Measurements from ENCODE around the gene NANS. TPM values are rescaled to one million over a fixed set of nuclear protein-coding genes. Genes with fewer than 3 reads are reported as not detected.
A peak's percentile ranks its signal among the peaks of the same experiment; 100 is the strongest.
"Not testable (repeated sequence)": the region's sequence is repeated elsewhere in the genome, so short reads cannot be mapped to it uniquely, and the experiment has no call there.

Gene NANS
- total RNA-seq, 3 donors from 2014 or later: 119 to 342 (median 206) TPM

- Histone ChIP-seq H3K9me3 (no peaks in the 10 kb centered on the region), H3K36me3 (ENCODE audit: low read depth) (peaks cover 3% of the 10 kb centered on the region), H3K4me1 (ENCODE audit: low read depth) (no peaks in the 10 kb centered on the region), H3K4me3 (no peak overlapping the region)
- ATAC-seq (peak; percentile 99), DNase-seq (peak in 1 of 3 donors; percentile 32)
- TF ChIP-seq CTCF (IDR thresholded peaks at IDR 0.05): no peak
- intact Hi-C loops (cut with DNase I, micrococcal nuclease): no loop called here
Measured at GRCh38 chr9:98010445-98010844, 46.1 kb upstream of the NANS start.

- DNase-seq: no peak
- no peak for ATAC-seq
- TF ChIP-seq CTCF (IDR thresholded peaks at IDR 0.05): no peak
- Histone ChIP-seq H3K4me3 (no peak overlapping the region), H3K4me1 (ENCODE audit: low read depth) (no peaks in the 10 kb centered on the region), H3K9me3 (no peaks in the 10 kb centered on the region), H3K36me3 (ENCODE audit: low read depth) (peaks cover under 1% of the 10 kb centered on the region)
- intact Hi-C loops (cut with DNase I, micrococcal nuclease): no loop called here
Measured at GRCh38 chr9:98011122-98011521, 45.4 kb upstream of the NANS start.

GRCh38 chr9:98016137-98016680 lies 40.3 kb upstream of the NANS start:
- Histone ChIP-seq H3K36me3 (ENCODE audit: low read depth) (no peaks in the 10 kb centered on the region), H3K4me3 (no peak overlapping the region), H3K4me1 (ENCODE audit: low read depth) (peaks cover 14% of the 10 kb centered on the region), H3K9me3 (no peaks in the 10 kb centered on the region)
- intact Hi-C loops (cut with DNase I, micrococcal nuclease): no loop called here
- TF ChIP-seq CTCF (IDR thresholded peaks at IDR 0.05): no peak
- ATAC-seq (no peak), DNase-seq (no peak)

GRCh38 chr9:98017306-98017705 lies 39.2 kb upstream of the NANS start:
- intact Hi-C loops (cut with DNase I, micrococcal nuclease): no loop called here
- no peak overlapping the region for H3K4me3 ChIP-seq
- DNase-seq (no peak), ATAC-seq (peak; percentile 37)
- no peak for TF ChIP-seq CTCF (IDR thresholded peaks at IDR 0.05)
- no peaks in the 10 kb centered on the region for H3K36me3 ChIP-seq (ENCODE audit: low read depth)
- H3K9me3 ChIP-seq: no peaks in the 10 kb centered on the region
- peaks cover 14% of the 10 kb centered on the region for H3K4me1 ChIP-seq (ENCODE audit: low read depth)

- Histone ChIP-seq H3K36me3 (ENCODE audit: low read depth) (no peaks in the 10 kb centered on the region), H3K4me3 (no peak overlapping the region), H3K4me1 (ENCODE audit: low read depth) (peaks cover 14% of the 10 kb centered on the region), H3K9me3 (no peaks in the 10 kb centered on the region)
- TF ChIP-seq CTCF (IDR thresholded peaks at IDR 0.05): no peak
- intact Hi-C loops (cut with DNase I, micrococcal nuclease): no loop called here
- DNase-seq (no peak), ATAC-seq (no peak)
Measured at GRCh38 chr9:98018347-98018746, 38.2 kb upstream of the NANS start.

- intact Hi-C loops (cut with DNase I, micrococcal nuclease): no loop called here
- Histone ChIP-seq H3K9me3 (no peaks in the 10 kb centered on the region), H3K4me3 (no peak overlapping the region), H3K36me3 (ENCODE audit: low read depth) (no peaks in the 10 kb centered on the region), H3K4me1 (ENCODE audit: low read depth) (peaks cover 14% of the 10 kb centered on the region)
- TF ChIP-seq CTCF (IDR thresholded peaks at IDR 0.05): no peak
- DNase-seq (no peak), ATAC-seq (no peak)
Measured at GRCh38 chr9:98019098-98019497, 37.4 kb upstream of the NANS start.

- intact Hi-C loops (cut with DNase I, micrococcal nuclease); H3K36me3 ChIP-seq (ENCODE audit: low read depth); H3K4me3 ChIP-seq; H3K9me3 ChIP-seq: not testable (repeated sequence)
- peak in 2 of 3 donors; percentile 58 to 79 for DNase-seq
- peaks cover 14% of the 10 kb centered on the region for H3K4me1 ChIP-seq (ENCODE audit: low read depth)
- ATAC-seq: peak; percentile 96
Measured at GRCh38 chr9:98019869-98020268, 36.7 kb upstream of the NANS start.
